ENCODE measurements around the gene OTX2.

Gene OTX2

DNA sequence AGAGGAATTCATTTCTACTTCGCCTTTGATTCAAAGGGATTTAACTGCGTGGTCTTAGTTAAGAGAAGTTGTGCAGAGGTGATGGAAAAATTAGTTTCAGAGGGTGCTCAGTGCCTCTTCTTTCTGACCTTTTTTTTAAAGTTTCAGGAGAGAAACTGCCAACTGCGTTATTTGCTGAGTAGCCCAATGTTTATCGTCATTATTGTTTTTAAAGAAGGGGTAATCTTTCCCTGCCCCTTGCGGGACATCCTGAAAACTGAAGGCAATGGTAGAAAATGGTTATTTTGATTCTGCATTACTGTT is 11.0 kb downstream of the OTX2 start:
- no peak for TF ChIP-seq FOXP2 (optimal IDR thresholded peaks at IDR 0.05; ENCODE audit: borderline replicate concordance, extremely low read depth, extremely low read length, insufficient read depth)
- TF ChIP-seq POLR2AphosphoS5 (IDR thresholded peaks at IDR 0.05; ENCODE audit: low read depth, low read length) = no peak
- TF ChIP-seq TAF1 (IDR thresholded peaks at IDR 0.05; ENCODE audit: borderline replicate concordance, insufficient read depth, low read length) = no peak
- TF ChIP-seq, protein P1, sequence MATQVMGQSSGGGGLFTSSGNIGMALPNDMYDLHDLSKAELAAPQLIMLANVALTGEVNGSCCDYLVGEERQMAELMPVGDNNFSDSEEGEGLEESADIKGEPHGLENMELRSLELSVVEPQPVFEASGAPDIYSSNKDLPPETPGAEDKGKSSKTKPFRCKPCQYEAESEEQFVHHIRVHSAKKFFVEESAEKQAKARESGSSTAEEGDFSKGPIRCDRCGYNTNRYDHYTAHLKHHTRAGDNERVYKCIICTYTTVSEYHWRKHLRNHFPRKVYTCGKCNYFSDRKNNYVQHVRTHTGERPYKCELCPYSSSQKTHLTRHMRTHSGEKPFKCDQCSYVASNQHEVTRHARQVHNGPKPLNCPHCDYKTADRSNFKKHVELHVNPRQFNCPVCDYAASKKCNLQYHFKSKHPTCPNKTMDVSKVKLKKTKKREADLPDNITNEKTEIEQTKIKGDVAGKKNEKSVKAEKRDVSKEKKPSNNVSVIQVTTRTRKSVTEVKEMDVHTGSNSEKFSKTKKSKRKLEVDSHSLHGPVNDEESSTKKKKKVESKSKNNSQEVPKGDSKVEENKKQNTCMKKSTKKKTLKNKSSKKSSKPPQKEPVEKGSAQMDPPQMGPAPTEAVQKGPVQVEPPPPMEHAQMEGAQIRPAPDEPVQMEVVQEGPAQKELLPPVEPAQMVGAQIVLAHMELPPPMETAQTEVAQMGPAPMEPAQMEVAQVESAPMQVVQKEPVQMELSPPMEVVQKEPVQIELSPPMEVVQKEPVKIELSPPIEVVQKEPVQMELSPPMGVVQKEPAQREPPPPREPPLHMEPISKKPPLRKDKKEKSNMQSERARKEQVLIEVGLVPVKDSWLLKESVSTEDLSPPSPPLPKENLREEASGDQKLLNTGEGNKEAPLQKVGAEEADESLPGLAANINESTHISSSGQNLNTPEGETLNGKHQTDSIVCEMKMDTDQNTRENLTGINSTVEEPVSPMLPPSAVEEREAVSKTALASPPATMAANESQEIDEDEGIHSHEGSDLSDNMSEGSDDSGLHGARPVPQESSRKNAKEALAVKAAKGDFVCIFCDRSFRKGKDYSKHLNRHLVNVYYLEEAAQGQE (IDR thresholded peaks at IDR 0.05; ENCODE audit: insufficient read depth in 1 of 2, low read depth in 2 of 2, low read length in 2 of 2) = no peak
- no peak for TF ChIP-seq SIN3A (IDR thresholded peaks at IDR 0.05; ENCODE audit: borderline replicate concordance, insufficient read depth, low read length)

DNA sequence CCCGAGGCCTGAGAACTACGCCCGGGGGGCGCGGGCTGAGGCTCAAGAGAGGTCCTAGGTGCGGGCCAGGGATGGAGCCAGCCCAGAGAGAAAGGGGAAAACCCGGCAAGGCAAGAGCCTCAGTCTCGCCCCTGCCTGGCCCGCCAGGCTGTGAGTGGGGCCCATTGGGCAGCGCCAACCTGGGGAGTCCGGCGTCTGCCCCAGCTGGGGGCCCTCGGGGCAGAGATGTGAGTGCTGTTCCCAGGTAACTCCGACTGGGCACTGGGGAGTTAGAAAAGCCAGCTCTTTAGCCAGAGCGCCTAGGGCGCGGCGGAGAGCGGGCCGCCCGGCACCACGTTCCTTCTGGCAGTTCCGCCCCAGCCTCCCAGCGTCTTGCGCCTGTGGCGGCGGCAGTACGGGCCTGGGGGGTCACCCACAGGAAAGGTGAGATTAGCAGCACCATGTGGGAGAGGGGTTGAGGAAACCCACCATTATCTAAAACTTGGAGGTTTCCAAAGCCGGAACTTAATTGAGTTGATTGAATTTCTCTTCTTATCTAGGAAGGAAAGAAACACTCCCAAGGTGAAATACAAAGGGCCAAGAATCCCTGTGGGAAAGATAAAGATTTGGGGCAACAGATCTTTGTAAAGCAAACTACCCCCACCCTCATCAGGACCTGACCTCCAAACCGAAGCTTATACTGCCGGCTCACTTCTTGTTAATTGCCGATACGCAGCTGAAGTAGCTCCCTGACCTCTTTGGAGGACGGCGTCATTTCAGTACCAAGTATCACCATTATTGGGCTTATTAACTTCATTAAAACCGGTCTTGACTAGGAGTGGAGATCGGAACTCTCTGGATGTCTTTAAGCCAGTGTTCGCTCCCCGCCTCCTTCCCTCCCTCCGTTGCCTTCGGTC is 11.6 kb downstream of the OTX2 start:
- TF ChIP-seq TAF1 (IDR thresholded peaks at IDR 0.05; ENCODE audit: borderline replicate concordance, insufficient read depth, low read length) = no peak
- TF ChIP-seq FOXP2 (optimal IDR thresholded peaks at IDR 0.05; ENCODE audit: borderline replicate concordance, extremely low read depth, extremely low read length, insufficient read depth) = no peak
- TF ChIP-seq, protein P1 (IDR thresholded peaks at IDR 0.05; ENCODE audit: insufficient read depth in 1 of 2, low read depth in 2 of 2, low read length in 2 of 2) = no peak
- no peak for TF ChIP-seq POLR2AphosphoS5 (IDR thresholded peaks at IDR 0.05; ENCODE audit: low read depth, low read length)
- TF ChIP-seq SIN3A (IDR thresholded peaks at IDR 0.05; ENCODE audit: borderline replicate concordance, insufficient read depth, low read length) = no peak

DNA sequence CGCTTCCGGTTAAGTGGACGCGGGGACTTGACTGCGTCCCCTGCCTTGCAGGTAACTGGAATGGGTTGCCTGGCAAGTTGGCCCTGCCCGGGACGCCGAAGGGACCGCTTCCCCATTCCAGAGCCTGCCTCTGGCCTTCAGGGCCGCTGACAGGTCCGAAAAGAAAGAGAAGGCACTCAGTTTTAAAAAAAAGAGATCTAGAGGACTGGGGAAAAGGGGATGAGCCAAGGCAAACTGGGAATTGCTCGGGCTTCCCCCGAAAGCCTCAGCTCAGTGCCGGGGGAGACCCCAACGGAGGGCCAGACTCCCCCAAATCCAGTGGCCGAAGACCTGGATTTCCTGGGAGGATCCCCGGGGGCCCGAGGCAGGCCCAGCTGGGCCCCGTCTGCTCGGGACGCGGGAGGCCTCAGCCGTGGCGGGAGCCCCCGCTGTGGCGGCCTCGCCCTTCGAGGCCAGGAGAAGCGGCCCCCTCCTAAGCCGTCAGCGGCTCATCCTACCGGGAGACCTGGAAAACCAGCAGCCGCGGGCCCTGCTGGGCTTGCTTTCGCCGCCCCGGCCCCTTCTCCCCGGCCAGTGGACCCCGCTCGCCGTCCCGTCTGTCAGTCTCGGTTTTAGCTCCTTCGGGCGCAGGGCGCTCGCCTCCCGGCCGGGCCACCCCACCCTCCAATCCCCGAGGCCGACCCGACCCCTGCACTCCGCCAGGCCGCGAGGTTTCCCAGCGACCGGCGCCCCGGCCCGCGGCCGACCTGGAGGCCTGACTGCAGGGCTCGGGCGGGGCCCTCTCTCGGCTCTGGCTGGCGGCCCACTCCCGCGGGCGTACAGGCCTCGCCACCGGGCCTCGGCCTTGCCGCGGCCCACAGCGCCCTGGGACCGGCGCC is 12.5 kb downstream of the OTX2 start:
- TF ChIP-seq, protein P1 (IDR thresholded peaks at IDR 0.05; ENCODE audit: insufficient read depth in 1 of 2, low read depth in 2 of 2, low read length in 2 of 2) = no peak
- no peak for TF ChIP-seq SIN3A (IDR thresholded peaks at IDR 0.05; ENCODE audit: borderline replicate concordance, insufficient read depth, low read length)
- no peak for TF ChIP-seq FOXP2 (optimal IDR thresholded peaks at IDR 0.05; ENCODE audit: borderline replicate concordance, extremely low read depth, extremely low read length, insufficient read depth)
- TF ChIP-seq TAF1 (IDR thresholded peaks at IDR 0.05; ENCODE audit: borderline replicate concordance, insufficient read depth, low read length) = no peak
- no peak for TF ChIP-seq POLR2AphosphoS5 (IDR thresholded peaks at IDR 0.05; ENCODE audit: low read depth, low read length)

DNA sequence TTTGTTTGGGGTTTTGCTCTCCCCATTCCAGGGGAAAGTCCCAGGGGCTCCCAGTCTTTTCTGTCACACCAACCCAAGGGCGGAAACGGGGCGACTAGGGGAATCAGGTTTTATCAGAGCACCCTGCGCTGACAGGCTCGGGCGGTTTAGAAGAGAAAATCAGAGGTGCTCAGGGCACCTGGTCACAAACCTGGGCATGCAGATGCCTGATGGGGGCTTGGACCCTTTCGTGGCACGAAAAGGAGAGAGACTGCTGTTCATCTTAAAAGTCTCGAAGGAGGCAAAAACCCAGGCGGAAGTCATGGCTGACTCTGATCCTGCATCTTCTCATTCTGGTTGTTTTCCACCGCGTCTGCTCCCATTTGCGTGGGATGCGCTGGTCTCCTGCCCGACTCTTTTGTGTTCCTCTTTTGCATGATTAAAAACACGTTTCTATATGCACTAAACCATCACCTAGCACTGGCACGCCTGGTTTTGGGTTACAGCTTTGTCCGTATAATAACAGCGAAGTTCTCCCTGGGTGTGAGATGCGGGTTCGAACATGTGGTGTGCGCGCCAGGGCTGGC is 13.2 kb downstream of the OTX2 start:
- TF ChIP-seq SIN3A (IDR thresholded peaks at IDR 0.05; ENCODE audit: borderline replicate concordance, insufficient read depth, low read length) (no peak), FOXP2 (optimal IDR thresholded peaks at IDR 0.05; ENCODE audit: borderline replicate concordance, extremely low read depth, extremely low read length, insufficient read depth) (no peak), POLR2AphosphoS5 (IDR thresholded peaks at IDR 0.05; ENCODE audit: low read depth, low read length) (no peak), TAF1 (IDR thresholded peaks at IDR 0.05; ENCODE audit: borderline replicate concordance, insufficient read depth, low read length) (no peak)
- TF ChIP-seq, protein P1 (IDR thresholded peaks at IDR 0.05; ENCODE audit: insufficient read depth in 1 of 2, low read depth in 2 of 2, low read length in 2 of 2) = no peak

Data from PFSK-1 (cell line).